A673 (cell line): ENCODE results near the gene SLC39A5.

Experiments used
- CTCF ChIP-seq: fragments of 300-800, 200-600 bp; sonication (generic); conservative IDR thresholded peaks from 2 replicates; pipeline ENCODE4 v1.5.1; 2017; ENCODE audit warnings: low read depth, mild to moderate bottlenecking, antibody characterized with exemption, low read length, moderate library complexity, mixed read lengths
- EZH2 ChIP-seq: fragments of 200-600 bp; sonication (generic); IDR thresholded peaks from 2 replicates; pipeline ENCODE4 v1.6.1; 2017; ENCODE audit warnings: borderline replicate concordance, low read depth, mild to moderate bottlenecking, mixed read lengths, antibody characterized with exemption, low read length; ENCODE audit not compliant: poor library complexity, severe bottlenecking

- TF ChIP-seq CTCF (no peak), EZH2 (no peak)
These were observed 27.0 kb upstream of the SLC39A5 start for GRCh38 chr12:56202838-56203237.
